Gastroesophageal sphincter (tissue), 3 donors: ENCODE data around the gene ZBTB47.

Experiments
- EP300 ChIP-seq: sonication (generic); formaldehyde crosslinking; IDR thresholded peaks from one replicate; pipeline ENCODE4 v1.6.1; 2017; ENCODE audit warnings: antibody characterized with exemption, mild to moderate bottlenecking
- POLR2A ChIP-seq, 2 donors: fragments of 450-650 bp; IDR thresholded peaks; one replicate each; pipeline ENCODE4 v1.6.1; 2017; ENCODE audit warnings: antibody characterized with exemption in 2 of 2, mild to moderate bottlenecking in 2 of 2, moderate library complexity in 1 of 2
- TF ChIP-seq, protein P1 (sequence below), 4 experiments: fragments of 200-600 bp in 2 of 4; fragments of 450-650 bp in 2 of 4; sonication (generic) in 1 of 4; IDR thresholded peaks; one replicate each; pipeline ENCODE4 v1.5.1; 2017 to 2019; ENCODE audit warnings: antibody characterized with exemption in 4 of 4, mild to moderate bottlenecking in 2 of 4, moderate library complexity in 2 of 4

GRCh38 chr3:42698911-42699230, 45.4 kb downstream of the ZBTB47 start:
- no peak for TF ChIP-seq POLR2A (IDR thresholded peaks at IDR 0.05)
- TF ChIP-seq, protein P1, sequence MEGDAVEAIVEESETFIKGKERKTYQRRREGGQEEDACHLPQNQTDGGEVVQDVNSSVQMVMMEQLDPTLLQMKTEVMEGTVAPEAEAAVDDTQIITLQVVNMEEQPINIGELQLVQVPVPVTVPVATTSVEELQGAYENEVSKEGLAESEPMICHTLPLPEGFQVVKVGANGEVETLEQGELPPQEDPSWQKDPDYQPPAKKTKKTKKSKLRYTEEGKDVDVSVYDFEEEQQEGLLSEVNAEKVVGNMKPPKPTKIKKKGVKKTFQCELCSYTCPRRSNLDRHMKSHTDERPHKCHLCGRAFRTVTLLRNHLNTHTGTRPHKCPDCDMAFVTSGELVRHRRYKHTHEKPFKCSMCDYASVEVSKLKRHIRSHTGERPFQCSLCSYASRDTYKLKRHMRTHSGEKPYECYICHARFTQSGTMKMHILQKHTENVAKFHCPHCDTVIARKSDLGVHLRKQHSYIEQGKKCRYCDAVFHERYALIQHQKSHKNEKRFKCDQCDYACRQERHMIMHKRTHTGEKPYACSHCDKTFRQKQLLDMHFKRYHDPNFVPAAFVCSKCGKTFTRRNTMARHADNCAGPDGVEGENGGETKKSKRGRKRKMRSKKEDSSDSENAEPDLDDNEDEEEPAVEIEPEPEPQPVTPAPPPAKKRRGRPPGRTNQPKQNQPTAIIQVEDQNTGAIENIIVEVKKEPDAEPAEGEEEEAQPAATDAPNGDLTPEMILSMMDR (IDR thresholded peaks at IDR 0.05) = no peak
- no peak for TF ChIP-seq EP300
